A549 (cell line): Measurements from ENCODE around the gene RANBP2.

ENCODE experiments used
- CHD2 ChIP-seq: fragments of 150-350 bp; IDR thresholded peaks from 2 replicates; pipeline ENCODE4 v1.6.1; 2014; ENCODE audit warnings: low read length; ENCODE audit not compliant: partially characterized antibody
- EP300 ChIP-seq, 2 experiments: fragments of >200 bp; sonication (Bioruptor Twin); formaldehyde crosslinking; IDR thresholded peaks; 2 replicates in 1 of 2; 3 replicates in 1 of 2; pipeline ENCODE4 v1.6.1; 2016 to 2017
- POLR2A ChIP-seq: IDR thresholded peaks from 2 replicates; pipeline ENCODE4 v1.6.1; 2012; ENCODE audit warnings: mild to moderate bottlenecking, low read length

GRCh38 chr2:108813732-108814131 lies 94.5 kb downstream of the RANBP2 start:
- TF ChIP-seq EP300 (IDR thresholded peaks at IDR 0.05): no peak
- no peak for TF ChIP-seq POLR2A
- no peak for TF ChIP-seq CHD2
